ENCODE data around the gene APOC3.
"Not testable (repeated sequence)": the region's sequence is repeated elsewhere in the genome, so short reads cannot be mapped to it uniquely, and the experiment has no call there.

The APOC3 gene

GRCh38 chr11:116832350-116833290, 2.9 kb downstream of the APOC3 start:
- no peak for DNase-seq

DNA sequence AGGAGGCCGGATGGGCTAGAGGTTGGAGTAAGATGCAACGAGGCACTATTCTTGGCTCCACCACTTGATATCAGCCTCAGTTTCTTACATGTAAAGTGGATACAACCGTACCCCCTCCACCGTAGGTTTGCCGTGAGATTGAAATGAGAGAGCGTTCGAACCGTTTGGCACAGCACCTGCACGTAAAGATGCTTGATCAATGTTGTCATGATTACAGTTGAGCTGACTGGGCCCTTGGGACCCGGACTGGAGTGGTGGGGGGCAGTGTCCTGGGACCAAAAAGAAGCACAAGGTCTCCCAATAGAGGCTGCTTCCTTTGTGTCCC, 3.7 kb downstream of the APOC3 start:
- no peak for DNase-seq

DNA sequence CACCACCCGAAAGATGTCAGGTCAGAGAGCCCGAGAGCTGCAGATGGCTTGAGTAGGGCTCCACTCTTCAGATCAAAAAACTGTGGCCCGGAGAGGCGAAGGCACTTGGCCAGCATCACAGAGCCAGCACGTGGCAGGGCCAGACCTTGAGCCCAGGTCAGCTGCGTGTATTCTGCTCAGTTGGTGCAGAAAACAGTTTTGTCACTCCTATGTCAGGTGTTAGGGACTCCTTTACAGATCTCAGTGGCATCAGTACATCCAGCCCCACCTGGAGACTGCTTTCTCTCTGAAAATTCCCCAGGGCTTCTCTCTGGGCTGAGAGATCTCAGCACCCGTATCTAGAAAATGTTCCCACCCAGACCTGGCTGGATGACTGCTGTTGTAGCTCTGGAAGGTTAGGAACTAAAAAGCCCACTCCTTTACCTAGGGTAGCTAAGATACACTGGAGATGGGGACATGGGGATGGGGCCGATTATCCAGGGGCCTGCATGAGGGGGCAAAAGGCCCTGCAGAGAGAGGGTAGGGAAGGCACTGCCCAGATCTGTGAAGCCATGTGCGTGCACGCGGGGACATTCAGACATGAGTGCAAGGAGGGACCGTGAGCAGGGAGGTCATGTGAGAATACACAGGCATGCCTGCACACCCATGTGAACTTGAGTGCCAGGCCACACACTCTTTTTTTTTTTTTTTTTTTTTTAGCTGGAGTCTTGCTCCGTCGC, 4.3 kb downstream of the APOC3 start:
- DNase-seq = no peak

GRCh38 chr11:116834535-116835041, 4.9 kb downstream of the APOC3 start:
- DNase-seq = not testable (repeated sequence)

GRCh38 chr11:116835042-116835772, 5.5 kb downstream of the APOC3 start:
- no peak for DNase-seq

DNA sequence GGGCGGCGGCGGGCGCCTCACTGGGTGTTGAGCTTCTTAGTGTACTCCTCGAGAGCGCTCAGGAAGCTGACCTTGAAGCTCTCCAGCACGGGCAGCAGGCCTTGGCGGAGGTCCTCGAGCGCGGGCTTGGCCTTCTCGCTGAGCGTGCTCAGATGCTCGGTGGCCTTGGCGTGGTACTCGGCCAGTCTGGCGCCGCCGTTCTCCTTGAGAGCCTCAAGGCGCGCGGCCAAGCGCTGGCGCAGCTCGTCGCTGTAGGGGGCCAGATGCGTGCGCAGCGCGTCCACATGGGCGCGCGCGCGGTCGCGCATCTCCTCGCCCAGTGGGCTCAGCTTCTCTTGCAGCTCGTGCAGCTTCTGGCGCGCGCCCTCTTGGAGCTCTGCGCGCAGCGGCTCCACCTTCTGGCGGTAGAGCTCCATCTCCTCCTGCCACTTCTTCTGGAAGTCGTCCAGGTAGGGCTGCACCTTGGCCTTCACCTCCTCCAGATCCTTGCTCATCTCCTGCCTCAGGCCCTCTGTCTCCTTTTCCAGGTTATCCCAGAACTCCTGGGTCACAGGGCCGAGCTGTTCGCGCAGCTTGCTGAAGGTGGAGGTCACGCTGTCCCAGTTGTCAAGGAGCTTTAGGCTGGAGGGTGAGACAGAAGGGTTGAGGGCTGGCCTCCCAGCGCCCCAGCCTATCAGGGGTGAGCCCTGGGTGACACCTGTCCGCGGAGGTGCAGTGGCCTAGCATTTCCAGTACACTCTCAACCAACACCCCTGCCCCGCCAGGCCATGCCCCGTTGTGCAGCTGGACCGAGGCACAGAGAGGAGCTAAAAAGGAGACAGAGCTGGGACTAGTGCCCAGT, 6.3 kb downstream of the APOC3 start:
- peak; percentile 87 for DNase-seq

GRCh38 chr11:116836632-116836991, 6.9 kb downstream of the APOC3 start:
- no peak for DNase-seq

DNA sequence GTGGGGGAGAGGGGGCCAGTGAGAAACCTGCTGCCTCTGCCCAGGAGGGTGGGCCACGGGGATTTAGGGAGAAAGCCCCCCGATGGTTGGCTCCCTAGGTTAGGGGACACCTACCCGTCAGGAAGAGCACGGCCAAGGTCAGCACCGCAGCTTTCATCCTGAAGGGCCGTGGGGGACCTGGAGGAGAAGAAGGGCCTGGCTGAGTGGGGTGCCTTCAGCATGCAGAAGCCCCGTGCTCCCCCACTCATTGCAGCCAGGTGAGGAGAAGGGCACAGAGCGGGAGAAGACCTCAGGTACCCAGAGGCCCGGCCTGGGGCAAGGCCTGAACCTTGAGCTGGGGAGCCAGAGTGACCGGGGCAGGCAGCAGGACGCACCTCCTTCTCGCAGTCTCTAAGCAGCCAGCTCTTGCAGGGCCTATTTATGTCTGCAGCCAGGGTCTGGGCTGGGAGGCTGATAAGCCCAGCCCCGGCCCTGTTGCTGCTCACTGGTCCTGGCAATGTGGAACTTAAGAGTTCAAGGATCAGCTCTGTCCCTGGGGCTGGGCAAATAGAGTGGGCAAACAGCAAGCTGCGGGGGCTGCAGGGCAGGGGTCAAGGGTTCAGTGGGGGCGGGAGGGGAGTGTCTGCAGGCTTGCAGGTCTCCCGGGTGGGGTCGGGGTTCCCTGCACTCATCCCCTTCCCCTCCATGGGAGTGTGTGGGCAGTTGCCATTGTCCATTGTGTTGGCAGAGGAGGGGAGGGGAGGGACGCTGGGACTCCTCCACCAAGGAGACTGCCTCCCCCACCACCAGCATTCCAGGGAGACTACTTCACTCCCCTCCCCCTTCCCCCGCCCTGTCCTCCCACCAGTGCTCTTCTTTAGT, 7.8 kb downstream of the APOC3 start, which contains the start of gene APOA1:
APOA1 (minus strand) TSS at position 392 of the 861 bp plus-strand sequence; CDS start at position 157, 235 bp downstream.
- no peak for DNase-seq

- no peak for DNase-seq
Measured at GRCh38 chr11:116838321-116839084, 8.8 kb downstream of the APOC3 start.

DNA sequence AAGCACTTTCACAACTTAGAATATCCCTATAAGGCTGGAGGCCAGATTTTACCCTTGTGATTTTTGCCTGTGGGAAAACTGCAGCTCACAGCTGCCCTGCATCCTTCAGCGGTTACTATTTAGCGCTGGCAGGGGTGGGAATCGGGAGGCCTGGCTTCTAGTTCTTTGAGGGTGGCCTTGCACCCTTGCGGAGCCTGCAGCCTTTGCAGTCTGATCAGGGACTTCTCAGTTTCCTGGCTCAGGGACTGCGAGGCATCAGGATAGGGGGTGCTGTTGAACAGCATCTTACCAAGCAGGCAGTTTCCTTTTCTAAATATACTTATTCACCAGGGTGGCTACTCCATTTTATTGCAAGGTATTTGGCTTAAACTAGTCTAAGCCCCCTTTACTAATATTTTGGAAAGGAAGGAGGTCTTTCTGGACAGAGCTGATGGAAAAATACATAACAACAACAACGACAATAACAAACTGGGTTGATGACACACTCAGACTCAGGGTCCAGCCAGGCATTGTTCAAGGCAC, 10.6 kb downstream of the APOC3 start:
- DNase-seq = no peak

GRCh38 chr11:116840746-116841296, 11.1 kb downstream of the APOC3 start:
- DNase-seq = no peak

GRCh38 chr11:116842117-116842516, 12.4 kb downstream of the APOC3 start:
- no peak for DNase-seq

- no peak for DNase-seq
Measured at GRCh38 chr11:116842909-116843308, 13.2 kb downstream of the APOC3 start.

DNA sequence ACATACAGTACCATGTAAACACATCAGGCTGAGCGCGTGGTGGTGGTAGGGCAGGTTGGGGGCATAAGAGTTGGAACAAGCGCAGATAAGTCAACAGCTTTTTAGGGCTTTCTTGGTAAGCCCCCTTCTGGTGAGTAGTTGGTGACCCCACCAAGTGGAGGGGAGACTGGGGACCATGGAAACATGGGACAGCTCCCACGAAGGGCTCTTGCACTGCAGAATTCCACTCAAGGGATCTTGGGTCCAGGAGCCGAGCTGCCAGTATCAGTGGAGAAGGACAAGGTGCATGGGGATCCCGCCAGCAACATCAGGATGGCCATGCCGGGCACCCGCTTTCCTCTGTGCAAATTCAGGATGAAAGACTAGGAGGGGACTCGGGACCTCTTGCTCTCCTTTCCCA, 14.0 kb downstream of the APOC3 start:
- no peak for DNase-seq

GRCh38 chr11:116844722-116845121, 15.0 kb downstream of the APOC3 start:
- DNase-seq = no peak

- DNase-seq = no peak
Measured at GRCh38 chr11:116847612-116848011, 17.9 kb downstream of the APOC3 start.

DNA sequence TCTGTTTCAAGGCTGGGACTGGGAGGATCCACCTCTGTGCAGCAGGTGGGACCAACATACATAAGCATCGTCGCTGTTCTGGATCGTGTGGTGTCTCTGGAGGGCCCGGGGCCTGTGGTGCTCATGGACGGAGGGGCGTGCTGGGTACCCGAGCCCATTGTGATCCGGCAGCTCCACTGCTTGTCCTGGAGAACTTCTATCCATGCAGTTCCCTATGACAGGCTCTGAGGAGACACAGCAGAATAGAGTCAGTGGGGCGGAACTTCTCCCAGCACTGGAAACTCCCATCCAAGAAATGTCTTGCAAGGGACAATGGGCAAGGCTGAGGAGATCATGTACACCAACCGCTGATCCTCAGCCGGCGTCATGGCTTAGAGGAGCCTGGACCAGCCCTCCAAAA, 19.4 kb downstream of the APOC3 start:
- no peak for DNase-seq

GRCh38 chr11:116849486-116849885, 19.8 kb downstream of the APOC3 start:
- no peak for DNase-seq

GRCh38 chr11:116851626-116852025, 21.9 kb downstream of the APOC3 start:
- DNase-seq = peak; percentile 50

All from stimulated activated CD4-positive, alpha-beta T cell treated with anti-CD3 and anti-CD28 coated beads, Interleukin-15, amount 100 ng/mL, for 24 hours (primary cell).